ENCODE data around the gene TERC. TPM values are rescaled to one million over a fixed set of nuclear protein-coding genes. Genes with fewer than 3 reads are reported as not detected.
"Not testable (repeated sequence)": the region's sequence is repeated elsewhere in the genome, so short reads cannot be mapped to it uniquely, and the experiment has no call there.

The TERC gene
- total RNA-seq, 1 donor from 2014 or later, result 108 TPM

- no peak for DNase-seq (ENCODE audit: low read depth, low spot score)
Observed at GRCh38 chr3:169771497-169772304, 6.8 kb upstream of the TERC start.

GRCh38 chr3:169769287-169770181, 4.7 kb upstream of the TERC start, which contains the start of gene ACTRT3:
Gene ACTRT3 (minus strand): TSS chr3:169769561. CDS start chr3:169769520, 41 bp downstream.
- DNase-seq (ENCODE audit: low read depth, low spot score), result no peak

GRCh38 chr3:169764312-169764881, 463 bp downstream of the TERC start:
- no peak for DNase-seq (ENCODE audit: low read depth, low spot score)

GRCh38 chr3:169760479-169760878, 4.4 kb downstream of the TERC start:
- no peak for DNase-seq (ENCODE audit: low read depth, low spot score)

GRCh38 chr3:169759256-169759655, 5.6 kb downstream of the TERC start:
- no peak for DNase-seq (ENCODE audit: low read depth, low spot score)

GRCh38 chr3:169758359-169758994, 6.4 kb downstream of the TERC start:
- DNase-seq (ENCODE audit: low read depth, low spot score), result no peak

GRCh38 chr3:169755488-169755887, 9.4 kb downstream of the TERC start:
- DNase-seq (ENCODE audit: low read depth, low spot score), result no peak

GRCh38 chr3:169754711-169755110, 10.1 kb downstream of the TERC start:
- no peak for DNase-seq (ENCODE audit: low read depth, low spot score)

- DNase-seq (ENCODE audit: low read depth, low spot score), result no peak
Observed at GRCh38 chr3:169751875-169752274, 13.0 kb downstream of the TERC start.

GRCh38 chr3:169750665-169751064, 14.2 kb downstream of the TERC start:
- no peak for DNase-seq (ENCODE audit: low read depth, low spot score)

GRCh38 chr3:169748670-169749069, 16.2 kb downstream of the TERC start:
- no peak for DNase-seq (ENCODE audit: low read depth, low spot score)

GRCh38 chr3:169746924-169747323, 17.9 kb downstream of the TERC start:
- no peak for DNase-seq (ENCODE audit: low read depth, low spot score)

GRCh38 chr3:169744366-169745054, 20.4 kb downstream of the TERC start:
- no peak for DNase-seq (ENCODE audit: low read depth, low spot score)

- DNase-seq (ENCODE audit: low read depth, low spot score), result no peak
Observed at GRCh38 chr3:169739067-169739466, 25.8 kb downstream of the TERC start.

GRCh38 chr3:169731857-169732256, 33.0 kb downstream of the TERC start:
- DNase-seq (ENCODE audit: low read depth, low spot score), result not testable (repeated sequence)

- no peak for DNase-seq (ENCODE audit: low read depth, low spot score)
Observed at GRCh38 chr3:169722724-169723123, 42.1 kb downstream of the TERC start.

- DNase-seq (ENCODE audit: low read depth, low spot score), result not testable (repeated sequence)
Observed at GRCh38 chr3:169718415-169718814, 46.4 kb downstream of the TERC start.
